Activated CD8-positive, alpha-beta memory T cell treated with anti-CD3 and anti-CD28 coated beads for 1 hour (primary cell): Measurements from ENCODE around the gene SHB.

Source experiments
- DNase-seq, 2 donors: peaks; one replicate each; pipeline ENCODE4 v3.0.0-alpha.2; 2020; ENCODE audit warnings: low read depth in 1 of 2; ENCODE audit errors: extremely low read depth in 1 of 2

Gene SHB

DNA sequence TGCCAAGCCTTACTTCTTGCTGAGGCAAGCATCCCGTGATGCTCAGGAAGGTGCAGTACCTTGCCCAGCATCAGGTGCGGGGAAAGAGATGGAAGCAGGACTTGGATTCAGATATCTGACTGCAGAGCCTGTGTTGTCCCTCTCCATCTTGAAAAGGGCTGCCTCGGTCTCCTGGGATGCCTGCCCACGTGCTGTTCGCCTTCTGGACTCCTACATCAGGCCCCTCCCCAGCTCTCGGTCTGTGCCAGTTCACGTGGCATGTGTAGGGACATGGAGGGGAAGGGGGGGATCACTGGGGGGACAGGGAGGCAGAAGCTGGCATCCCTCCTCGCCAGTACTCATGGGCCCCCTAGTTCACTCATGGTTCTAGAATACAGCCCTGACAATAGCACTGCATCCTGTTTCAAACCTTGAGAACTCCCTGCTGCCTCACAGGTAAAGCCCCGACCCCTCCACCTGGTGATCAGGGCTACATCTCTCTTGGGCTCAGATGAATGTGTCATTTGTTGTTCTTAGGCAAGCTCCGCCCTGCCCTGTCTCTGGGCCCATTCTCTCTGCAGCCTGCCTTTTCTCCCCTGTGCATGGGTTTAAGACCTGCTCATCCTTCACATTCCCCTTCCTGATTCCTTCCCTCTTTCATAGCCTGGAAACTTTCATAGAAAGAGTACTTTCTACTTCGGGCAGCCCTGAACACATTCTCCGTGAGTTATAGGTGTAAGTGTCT is 126.2 kb downstream of the SHB start:
- no peak for DNase-seq

DNA sequence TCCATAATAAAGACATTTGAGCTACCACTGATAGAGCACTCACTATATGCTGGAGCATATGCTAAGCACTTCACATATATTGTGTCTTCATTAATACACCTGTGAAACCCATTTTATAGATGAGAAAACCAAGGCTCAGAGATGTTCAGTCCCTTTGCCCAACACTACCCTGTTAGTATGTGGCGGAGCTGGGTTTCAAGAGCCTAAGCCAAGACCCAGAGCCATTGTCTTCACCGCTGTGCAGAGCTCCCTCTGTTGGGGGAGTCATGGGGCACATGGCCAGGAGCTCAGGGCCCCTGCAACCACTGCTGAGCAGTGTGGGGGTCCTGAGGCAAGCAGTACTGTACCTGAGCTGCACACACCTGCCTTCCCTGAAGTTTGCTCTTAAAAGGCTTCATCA is 127.8 kb downstream of the SHB start:
- no peak for DNase-seq

DNA sequence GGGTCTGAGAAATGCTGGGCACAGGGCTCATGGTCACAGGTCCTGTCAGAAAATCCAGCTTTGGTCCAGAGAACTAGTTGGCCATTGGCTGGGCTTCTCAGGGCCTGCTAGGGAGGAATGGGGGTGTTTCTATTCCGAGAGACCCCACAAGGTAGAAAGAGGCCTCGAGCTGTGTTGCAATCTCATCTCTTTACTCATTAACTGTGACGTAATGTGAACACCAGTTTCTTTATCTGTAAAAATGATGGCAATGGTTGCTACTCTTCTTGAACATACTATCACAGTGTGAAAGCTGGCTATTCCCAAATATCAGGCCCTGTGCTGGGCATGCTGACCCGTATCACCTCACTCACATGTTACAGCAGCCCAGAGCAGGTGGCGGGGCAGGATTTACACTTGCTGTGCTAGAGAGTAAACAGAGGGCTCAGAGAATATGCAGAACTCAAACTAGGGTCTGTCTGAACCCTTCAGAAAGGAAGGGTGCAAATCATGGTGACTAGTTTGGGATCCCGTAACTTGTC is 129.4 kb downstream of the SHB start:
- no peak for DNase-seq

DNA sequence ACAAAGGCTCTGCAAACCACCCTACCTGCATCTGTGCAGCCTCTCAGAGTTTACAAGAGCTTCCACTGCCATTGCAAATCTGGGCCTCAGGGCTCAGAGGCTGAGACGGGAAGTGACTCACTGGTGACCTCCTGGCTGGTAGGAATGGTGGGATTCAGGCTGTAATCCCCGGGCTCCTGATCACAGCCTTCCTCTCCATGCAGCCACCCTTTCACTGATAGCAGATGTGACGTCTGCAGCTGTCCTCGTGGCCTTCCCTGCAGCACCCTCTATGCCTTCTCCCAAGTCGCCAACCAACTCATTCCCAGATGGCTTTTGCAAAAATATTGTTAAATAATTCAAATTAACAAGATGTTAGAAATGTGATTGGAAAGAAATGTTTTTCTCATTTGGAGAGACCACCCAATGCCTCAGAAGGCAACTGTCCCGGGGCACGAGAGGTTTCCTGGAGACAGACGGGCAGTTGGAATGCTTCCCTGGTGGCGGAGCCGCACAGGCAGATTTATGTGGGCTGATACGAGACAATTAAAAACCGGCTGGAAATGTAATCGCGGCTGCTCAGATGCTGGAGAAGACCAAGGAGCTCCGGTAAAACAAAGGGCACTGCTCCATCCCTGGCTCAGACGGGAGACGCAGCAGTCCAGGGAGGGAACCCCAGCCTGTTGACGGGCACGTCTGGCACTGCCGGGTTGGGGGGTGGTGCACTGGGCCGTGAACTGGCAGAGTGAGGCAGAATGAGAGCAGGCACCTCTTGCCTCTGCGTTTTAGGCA is 130.7 kb downstream of the SHB start:
- DNase-seq: no peak

DNA sequence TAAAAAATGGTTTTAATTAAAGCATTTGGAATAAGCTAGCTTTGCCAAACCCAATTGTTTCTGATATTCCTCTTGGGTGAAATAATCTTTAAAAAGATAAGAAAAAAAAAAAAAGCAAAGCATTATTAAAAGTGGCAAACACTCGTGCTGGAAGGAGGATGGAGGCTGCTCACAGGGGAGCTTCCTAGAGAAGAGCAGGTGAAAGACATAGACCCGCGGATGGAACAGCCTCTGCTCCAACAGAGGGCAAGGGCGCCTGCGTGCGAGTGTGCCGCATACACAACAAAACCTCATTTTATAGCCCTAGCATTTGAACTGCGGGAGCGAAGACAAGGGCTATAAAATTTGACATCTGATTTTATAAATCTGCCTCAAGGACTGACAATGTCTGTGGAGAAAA is 131.7 kb downstream of the SHB start:
- DNase-seq: no peak

DNA sequence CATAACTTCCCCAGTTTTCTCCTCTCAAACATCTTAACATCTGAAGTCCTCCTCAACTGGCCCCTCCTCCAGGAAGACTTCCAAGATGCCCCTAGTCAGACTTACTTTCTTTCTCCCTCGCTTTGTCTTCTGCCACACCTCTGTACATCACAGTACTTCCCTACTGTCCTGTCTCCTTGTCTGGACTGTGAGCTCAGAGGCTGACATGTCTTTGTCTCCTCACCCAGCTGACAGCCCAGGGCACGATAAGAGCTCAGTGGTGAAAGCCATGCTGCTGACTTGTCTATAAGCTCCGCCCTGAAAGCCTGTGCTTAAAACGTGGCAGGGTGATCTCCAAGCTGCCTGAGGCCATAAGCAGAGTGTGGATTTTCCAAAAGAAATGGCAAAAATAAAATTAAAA is 132.1 kb downstream of the SHB start:
- no peak for DNase-seq

DNA sequence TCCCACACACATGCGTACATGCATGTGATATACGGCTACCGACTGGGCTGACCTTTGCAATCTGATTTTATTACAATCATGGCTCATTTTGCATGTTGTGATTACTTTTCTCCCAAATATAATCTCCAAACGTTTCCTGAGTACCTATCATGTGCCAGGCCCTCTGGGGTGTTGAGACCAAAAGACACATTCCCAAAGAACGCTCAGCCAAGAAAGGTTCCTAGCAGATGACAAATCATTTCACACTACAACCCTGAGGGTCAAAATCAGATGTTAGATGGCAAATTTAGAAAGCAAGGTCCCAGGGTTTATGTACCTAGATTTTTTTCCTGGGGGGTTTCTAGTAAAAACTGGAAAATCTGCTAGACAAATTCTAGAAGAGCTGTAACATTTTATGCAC is 132.7 kb downstream of the SHB start:
- no peak for DNase-seq

DNA sequence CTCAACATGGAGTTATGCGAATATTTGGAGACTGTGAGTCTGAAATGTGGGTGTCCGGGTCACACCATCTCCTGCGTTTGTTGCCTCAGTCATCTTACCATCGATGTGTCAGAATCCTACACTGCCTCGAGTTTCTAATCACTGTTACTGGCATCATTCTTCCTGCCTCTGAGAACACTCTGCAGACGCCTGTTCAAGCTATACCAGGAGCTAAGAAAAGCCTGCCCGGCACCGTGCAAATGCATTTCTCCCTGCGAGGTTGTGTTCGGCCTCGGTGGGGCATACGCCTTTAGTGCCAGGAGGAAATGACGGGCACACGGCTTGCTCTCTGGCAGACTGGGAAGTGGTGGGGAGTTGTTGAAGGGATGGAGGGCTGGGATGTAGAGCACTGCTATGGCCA is 133.9 kb downstream of the SHB start:
- no peak for DNase-seq

DNA sequence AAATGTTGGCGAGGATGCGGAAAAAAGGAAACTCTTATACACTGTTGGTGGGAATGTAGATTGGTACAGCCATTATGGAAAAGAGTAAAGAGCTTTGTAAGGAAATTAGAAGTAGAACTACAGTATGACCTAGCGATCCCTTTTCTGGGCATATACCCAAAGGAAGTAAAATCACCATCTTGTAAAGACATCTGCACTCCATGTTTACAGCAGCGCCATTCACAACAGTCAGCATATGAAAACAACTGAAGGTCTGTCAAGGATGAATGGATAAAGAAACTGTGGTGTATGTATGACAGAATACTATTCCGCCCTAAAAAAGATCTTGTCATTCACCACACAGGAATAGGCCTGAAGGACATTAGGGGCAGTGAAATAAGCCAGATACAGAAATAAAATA is 137.4 kb downstream of the SHB start:
- DNase-seq: no peak

DNA sequence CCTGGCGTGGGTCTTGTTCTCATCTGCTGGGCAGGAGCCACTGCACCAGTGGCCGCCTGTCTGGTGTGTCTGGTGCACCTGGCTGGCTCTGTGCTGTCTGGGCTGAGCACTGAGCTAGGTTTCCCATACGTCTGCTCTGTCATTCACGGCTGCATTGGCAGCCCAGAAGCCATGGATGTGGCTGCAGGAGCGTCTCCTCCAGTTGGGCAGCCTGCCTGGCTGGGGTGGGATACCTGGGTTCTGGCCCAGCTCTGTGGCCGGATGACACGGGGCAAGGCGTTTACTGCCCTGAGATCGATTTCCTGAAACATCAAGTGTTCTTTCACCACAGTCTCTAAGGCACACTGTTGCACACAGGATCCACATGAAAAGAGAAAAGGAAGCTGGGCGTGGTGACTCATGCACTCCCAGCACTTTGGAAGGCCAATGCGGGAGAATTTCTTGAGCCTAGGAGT is 139.6 kb downstream of the SHB start:
- DNase-seq: no peak

DNA sequence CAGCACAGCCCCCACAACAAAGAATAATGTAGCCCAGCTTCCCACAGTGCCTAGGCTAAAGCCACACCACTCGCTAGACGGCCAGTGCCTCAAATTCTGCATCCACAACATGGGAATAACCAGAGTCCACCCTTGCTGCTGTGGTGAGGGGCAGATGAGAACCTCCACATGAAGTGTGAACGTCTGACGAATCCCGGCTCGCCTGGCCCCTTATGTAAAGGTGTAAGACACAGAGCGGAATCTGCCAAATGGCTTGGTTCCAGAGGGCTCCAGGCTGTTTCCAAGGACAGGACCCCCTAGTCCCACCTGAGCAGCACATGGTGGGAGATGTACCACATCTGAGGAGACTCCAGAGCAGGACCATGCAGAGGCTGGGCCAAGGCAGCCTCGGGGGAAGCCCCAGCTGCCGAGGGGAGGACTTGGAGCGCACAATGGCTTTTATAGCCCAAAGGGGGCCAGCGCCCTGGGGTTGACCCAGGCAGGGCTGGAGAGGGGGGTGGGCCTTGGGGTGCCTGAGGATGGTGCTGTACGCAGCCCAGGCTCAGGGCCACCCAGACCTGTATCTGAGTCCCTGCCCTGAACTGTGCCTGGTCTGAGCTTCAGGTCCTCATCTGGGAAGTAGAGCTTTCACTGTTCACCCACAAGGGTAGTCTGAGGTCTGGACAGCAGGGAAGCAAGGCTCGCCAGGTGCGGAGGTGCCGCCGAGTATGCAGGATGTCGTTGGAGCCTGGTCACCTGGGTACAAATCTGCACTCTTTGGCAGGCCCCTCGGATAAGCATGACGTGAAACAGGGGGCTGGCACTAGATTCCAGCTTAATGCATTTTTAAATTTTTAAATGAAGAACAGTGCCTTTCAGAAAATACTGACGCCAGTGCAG is 140.2 kb downstream of the SHB start:
- DNase-seq: no peak

DNA sequence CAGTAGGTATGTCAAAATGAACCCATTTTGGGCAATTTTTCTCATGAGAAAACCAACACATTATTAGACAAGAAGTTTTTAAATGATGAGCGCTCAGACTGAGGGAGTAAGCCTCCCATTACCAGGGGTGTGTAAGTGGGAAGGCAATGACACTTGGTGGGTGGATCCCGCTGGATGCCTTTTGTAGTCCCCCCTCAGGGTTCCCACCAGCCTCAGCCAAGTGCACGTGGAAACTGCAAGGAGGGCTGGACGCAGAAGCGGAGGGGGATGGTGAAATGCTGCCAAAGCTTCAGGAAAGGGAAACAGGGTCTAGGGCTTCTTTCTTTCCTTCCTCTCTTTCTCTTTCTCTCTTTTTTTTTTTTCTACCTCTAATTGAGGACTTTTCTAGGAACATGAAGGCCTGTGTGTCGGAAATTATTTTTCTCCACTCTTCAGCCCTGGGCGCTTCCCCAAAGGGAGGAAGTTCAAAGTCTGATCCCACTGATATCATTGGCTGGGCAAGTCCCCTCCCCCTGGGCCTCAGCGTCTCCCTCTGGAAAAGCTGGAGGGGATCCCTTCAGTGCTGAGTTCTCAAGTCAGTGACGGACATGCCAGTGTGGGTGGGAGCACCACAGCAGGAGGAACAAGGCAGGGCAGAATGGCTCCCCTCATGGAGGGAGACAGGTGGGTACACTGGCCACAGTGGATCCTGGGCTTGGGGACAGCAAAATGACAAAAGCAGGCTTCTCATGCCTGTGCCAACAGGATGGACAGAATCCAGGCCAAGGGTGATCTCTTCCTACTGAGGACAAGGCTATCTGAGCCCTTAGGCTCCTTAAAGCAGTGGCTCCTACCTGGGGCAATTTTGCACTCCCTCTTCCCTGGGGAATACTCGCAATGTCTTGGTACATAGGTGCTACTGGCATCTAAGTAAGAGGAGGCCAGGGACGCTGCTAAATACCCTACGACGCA is 141.2 kb downstream of the SHB start:
- no peak for DNase-seq

DNA sequence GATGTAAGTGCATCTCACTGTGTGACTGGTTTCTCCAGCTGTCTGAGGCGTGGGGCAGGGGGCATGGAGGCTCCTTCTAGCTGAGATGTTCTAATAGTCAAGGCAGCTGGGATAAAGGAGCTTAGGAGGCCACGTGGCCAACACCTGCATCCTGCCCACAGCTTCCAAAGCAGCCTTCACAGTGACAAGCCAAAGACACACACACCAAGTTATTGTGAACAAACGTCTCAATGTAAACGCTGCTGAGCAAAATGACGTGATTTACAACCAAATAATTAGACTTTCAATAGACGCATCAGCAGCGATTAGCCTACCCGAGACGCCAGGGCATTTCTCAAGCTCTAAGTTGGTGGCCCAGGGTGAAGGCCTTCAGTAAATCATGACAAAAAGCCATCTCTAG is 141.9 kb downstream of the SHB start:
- no peak for DNase-seq

DNA sequence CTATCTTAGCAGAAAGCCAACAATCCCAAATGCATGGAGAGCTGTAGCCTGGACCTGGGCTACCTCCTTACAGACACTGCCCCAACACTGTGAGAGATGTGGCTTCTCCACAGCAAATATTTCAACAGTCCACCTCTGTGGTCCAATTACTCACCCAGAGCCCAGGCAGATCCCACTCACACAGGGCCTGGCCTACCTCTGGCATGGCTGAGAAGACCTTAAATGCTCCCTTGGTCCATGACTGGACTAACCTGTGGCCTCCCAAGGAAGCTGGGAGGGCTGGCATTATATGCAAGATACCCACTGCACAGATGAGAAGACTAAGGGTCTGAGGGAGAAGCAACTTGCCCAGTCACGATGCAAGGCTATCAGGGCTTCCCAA is 142.3 kb downstream of the SHB start:
- DNase-seq: no peak

DNA sequence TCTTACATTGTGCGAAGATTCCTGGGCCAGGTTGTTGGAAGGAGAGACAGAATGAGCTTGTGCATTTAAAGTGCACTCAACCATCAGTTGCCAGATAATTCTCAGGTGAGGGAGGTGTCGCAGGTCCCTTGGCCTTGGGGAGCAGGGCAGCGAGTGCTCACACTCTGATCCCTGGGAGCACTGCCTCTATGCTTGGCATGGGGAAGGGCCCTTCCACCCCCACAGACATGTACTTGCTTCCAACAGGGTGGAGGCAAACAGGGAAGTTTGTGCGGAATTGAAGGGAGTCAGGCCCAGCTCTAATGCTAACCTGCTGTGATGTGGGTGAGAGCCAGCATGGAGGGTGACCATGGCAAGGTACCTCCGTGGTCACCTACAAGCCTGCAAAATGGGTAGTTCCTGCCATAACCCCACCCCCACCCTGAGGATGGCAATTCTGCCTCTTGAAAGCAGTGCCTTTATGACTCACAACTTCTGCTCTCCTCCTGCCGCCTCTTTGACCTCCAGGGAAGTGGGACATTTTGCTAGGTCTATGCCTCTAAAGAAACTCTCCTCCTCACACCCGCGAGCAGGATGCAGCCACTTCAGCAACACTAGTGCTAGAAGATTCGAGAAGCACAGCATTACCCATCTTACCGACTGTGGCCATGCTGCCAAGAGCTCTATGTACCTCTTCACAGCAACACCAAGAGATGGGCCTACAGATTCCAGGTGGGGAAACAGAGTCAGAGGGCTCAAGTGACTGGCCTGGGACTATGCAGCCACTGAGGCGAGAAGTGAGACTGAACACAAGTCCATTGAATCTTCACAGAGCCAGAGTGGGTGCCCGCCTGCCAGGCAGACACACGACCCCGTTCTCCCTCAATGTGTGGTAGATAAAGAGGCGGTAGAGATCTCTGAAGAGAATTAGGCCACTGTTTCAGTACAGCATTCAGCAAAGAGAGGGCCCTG is 143.0 kb downstream of the SHB start:
- DNase-seq: no peak

DNA sequence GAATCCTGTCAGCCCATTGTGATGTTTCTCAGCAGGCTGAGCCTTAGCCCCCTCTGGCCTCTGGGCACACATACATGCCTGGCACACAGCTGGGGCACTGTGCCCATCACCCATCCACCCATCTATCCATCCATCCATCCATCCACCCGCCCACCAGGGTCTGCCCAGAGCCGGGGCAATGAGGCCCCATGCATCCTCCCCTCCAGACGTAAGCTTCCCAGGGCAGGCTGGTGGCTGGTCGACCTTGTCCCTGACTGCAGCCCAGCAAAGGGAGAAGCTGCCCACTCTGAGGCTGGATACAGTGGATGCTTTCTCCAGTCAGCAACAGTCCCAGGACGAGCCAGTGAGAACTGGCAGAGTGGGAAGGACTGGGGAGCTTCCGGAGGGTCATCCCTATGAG is 144.0 kb downstream of the SHB start:
- DNase-seq: no peak

DNA sequence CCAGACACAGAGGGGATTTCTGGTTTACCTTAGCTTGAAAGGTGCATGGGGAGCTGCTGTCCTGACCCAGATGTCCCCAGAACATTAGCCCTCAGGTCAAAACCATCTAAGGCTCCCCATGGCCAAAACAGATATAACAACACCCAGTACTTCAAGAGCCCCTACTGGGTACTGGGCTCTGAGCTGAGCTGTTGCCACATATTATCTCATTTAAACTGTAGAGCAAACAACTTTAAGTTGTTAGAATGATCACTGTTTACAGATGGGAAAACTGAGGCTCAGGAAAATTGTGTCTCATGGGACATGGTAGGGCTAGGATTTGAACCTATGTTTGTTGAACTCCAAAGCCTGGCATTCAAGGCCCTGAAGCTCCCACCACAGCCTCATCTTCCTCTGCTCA is 144.5 kb downstream of the SHB start:
- no peak for DNase-seq

DNA sequence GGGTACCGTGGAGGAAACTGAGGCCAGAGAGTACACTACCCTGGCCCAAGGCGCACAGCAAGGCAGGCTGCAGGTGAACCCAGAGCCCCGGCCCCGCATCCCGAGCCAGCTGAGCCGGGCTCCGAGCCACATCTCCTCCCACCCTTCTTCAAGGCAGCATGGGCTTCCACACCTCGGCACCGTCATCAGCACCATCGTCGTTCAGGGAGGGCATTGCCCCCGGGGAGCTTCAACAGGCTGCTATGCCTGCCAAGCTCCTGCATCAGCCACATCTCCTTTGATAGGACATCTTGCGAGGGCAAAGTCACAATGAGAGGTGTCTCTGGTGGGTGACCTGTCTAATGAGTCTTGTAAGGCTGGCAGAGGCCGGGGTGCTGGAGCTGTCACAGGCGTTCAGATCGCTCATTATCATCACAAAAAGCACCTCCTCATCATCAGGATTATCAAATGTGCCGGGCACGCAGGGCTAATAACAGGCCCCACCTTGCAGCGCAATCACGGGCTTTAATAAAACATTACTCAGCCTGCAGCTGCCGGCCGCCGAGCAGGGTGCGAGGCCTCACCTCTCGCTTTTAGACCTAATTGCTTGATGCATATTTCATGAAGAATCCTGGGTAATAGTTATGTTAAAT is 145.1 kb downstream of the SHB start:
- DNase-seq: no peak
